GM18868 (cell line): ENCODE results near the gene JAKMIP3.

Source experiments
- ATAC-seq: cut with Tn5 transposase; IDR thresholded peaks from one replicate; pipeline ENCODE4 v1.9.1; 2021; ENCODE audit warnings: mild to moderate bottlenecking, moderate library complexity; ENCODE audit not compliant: unreplicated experiment

Gene JAKMIP3

GRCh38 chr10:132097609-132098377 is 32.0 kb downstream of the JAKMIP3 start:
- no peak for ATAC-seq

- no peak for ATAC-seq
Observed at GRCh38 chr10:132098539-132099388, 33.0 kb downstream of the JAKMIP3 start.

DNA sequence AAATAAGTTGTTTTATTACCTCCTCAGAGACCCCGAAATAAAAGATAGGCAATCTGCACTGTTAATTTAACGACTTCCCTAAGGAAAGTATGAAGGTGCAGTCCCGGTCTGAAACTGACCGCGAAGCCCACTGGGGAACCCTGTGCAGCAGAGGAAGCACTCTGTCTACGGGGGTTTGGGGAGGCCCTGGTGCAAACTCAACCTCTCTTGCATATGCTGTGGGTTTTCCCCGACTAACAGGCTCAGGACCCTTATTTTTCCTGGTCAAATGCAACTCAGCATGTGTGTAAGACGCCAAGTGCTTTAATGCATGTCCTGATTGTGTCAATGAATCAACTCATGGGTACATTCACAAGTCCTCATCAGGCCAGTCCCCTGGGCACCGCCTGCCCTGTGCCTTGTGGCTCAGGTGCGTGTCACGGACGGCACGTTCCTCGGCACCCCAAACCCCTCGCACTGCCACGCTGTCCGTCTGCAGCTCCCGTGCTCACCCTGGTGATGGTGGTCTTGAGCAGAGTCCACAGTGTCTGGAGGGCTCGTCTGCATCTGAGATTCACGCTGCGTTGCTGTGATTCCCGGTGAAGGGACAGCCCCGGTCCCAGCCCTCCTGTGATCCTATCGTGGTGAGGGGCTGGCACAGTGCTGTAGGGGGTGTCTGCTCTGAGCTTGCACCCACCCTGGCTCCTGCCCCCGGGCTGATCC is 33.8 kb downstream of the JAKMIP3 start:
- no peak for ATAC-seq

- ATAC-seq, result no peak
Observed at GRCh38 chr10:132100091-132100481, 34.3 kb downstream of the JAKMIP3 start.

DNA sequence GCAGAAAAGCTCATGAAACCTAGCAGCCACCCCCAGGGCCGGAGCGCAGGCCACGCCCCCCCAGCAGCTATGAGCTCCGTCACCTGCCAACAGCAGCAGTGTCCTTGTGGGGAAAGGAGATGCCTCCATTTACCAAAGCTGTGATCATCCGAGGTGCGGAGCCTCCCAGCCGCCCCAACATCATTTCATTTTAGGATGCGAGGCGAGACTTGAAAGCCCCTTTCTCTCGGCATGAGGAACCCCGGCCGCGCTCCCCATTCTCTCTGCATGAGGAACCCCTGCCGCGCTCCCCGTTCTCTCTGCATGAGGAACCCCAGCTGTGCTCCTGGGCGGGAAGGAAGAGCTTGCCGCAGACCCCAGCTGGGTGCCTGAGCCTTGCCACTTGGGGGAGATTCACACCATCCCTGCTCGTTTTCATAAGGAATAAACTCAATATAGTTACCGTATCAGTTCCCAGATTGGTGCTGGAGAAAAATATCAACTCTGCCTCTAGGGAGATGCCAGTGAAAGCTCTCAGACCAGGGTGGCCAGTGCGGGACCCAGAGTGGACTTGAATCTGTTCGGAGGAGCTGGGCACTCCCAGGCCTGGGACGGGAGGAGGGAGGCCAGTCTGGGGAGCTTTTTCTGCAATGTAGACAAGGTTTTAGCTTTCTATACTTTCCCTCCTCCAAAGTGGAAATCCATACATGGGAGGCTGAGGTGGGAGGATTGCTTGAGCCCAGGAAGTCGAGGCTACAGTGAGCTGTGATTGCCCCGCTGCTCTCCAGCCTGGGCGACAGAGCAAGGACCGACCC is 35.0 kb downstream of the JAKMIP3 start:
- no peak for ATAC-seq

DNA sequence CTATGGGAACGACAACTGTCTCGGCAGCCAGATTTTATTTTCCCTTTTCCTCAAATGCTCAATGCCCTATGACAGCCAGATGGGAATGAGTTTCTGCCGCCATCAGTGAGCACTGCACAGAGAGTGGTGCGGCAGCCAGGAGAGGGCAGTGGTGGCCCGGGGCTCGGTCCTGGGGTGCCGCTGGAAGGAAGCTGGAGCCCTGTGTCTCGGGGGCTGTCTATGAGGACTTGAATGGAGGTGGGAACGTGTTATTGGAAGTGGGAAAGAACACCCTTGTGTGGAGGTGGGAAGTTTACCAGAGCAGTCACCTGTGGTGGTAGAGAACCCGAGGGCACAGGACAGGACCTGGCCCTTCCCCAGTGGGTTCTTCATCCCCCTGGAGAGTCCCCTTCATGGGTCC is 35.8 kb downstream of the JAKMIP3 start:
- no peak for ATAC-seq

GRCh38 chr10:132102071-132102716 is 36.4 kb downstream of the JAKMIP3 start:
- ATAC-seq, result no peak

GRCh38 chr10:132102717-132103110 is 37.0 kb downstream of the JAKMIP3 start:
- no peak for ATAC-seq

- no peak for ATAC-seq
Observed at GRCh38 chr10:132103116-132103910, 37.6 kb downstream of the JAKMIP3 start.

DNA sequence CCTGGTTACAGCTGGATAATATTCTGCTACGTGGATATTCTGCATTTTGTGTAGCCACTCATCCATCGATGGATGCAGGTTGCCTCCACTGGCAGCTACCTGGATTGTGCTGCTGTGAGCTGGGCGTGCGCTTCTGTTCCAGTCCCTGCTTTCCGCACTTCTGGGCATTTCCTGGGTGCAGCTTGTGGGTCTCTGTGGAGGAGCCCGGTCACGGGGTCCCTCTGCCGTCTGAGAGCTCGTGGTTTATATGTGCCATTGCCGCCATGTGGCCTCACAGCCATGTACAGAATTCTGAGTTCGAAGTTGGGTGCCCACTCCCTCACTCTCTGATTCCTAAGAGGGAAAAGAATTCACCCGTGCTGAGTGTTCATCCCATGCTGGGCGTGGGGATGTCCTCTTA is 38.3 kb downstream of the JAKMIP3 start:
- no peak for ATAC-seq

DNA sequence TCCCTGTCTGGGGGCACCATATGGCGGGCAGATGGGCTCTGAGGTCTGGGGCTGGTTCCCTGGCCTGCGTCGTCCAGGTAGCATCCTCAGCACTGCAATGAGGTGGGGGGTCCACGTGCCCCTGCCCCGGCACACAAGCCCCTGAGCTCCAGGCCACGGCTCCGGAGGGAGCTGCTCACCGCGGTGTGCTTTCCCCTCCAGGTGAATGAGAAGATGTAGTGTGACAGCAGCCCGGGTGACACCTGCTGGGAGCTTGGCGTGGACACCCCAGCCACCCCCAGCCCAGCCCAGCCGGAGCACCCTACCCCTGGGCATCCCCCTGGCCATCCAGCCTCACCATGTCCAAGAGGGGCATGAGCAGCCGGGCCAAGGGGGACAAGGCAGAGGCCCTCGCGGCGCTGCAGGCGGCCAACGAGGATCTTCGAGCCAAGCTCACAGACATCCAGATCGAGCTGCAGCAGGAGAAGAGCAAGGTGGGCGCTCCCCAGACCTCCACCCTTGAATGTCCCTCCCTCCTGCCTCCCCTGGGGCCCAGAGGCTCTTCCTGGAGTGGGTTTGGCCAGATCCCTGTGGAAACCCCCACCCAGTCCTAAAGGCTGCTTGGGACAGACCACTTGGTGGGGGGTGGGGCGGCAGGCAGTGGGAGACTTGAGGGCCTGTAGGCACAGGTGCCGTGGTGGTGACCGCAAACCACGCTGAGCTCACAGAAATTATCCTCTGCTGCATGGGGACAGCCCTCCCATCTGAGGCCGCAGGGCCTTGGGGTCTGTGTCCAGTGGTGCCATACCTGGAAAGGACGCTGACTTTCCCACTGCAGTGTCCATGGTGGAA is 38.9 kb downstream of the JAKMIP3 start:
- ATAC-seq, result no peak

GRCh38 chr10:132105302-132105995 is 39.7 kb downstream of the JAKMIP3 start:
- ATAC-seq, result no peak

- no peak for ATAC-seq
Observed at GRCh38 chr10:132106431-132106830, 40.7 kb downstream of the JAKMIP3 start.

GRCh38 chr10:132107186-132107948 is 41.6 kb downstream of the JAKMIP3 start:
- no peak for ATAC-seq

DNA sequence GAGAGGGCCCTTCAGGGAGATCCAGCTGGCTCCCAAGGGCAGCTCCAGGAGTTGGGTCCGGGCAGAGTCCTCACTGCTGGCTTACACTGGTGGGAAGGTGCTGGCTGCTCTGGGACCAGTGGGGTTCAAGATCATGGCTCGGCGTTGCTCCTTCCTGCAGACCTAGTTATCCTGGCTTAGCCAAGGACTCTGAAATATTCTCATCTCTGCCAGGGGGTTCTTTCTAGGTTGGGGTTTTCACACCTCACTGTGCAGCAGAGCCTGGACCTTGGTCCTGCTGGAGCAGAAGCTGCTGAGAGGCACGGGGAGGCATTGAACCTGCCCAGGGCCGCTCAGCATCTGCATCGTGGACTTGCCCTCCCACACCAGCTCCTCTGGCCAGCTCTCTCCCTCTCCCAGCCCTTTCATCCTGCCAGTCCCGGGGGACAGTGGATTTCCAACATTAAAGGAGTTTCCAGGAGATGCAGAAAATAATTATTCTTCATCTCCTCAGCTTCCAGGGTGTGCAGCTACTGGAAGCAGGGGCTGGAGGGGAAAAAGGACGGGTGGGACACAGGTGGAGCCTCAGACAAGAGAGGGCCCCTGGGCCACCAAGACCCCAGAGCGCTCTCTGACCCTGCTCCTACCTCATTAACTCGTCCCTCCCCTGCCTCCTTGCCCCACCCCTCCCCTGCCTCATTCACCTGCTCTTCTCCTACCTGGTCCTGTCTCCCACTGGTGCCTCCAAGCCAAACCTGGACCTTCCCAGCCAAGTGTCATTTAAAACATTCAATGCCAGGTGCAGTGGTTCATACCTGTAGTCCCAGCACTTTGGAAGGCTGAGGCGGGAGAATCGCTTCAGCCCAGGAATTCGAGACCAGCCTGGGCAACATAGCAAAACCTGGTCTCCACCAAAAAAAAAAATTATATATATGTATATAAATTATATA is 42.5 kb downstream of the JAKMIP3 start:
- no peak for ATAC-seq
